GM18505 (cell line): ENCODE results near the gene SEMA3B.
"Not testable (repeated sequence)": the region's sequence is repeated elsewhere in the genome, so short reads cannot be mapped to it uniquely, and the experiment has no call there.

Source experiments
- ATAC-seq: cut with Tn5 transposase; IDR thresholded peaks from one replicate; pipeline ENCODE4 v1.9.1; 2021; ENCODE audit not compliant: unreplicated experiment
- POLR2A ChIP-seq: IDR thresholded peaks from 4 replicates; pipeline ENCODE4 v1.6.1; 2011; ENCODE audit warnings: borderline replicate concordance; ENCODE audit not compliant: insufficient read depth, insufficient read length; ENCODE audit errors: extremely low read depth

The SEMA3B gene

GRCh38 chr3:50267280-50267913, 1.6 kb upstream of the SEMA3B start:
- ATAC-seq: no peak
- no peak for TF ChIP-seq POLR2A

GRCh38 chr3:50268276-50268675, 671 bp upstream of the SEMA3B start:
- no peak for TF ChIP-seq POLR2A
- no peak for ATAC-seq

GRCh38 chr3:50269460-50269859, 513 bp downstream of the SEMA3B start:
- ATAC-seq: no peak
- no peak for TF ChIP-seq POLR2A

- no peak for ATAC-seq
- TF ChIP-seq POLR2A: no peak
Observed at GRCh38 chr3:50269977-50270413, 1.0 kb downstream of the SEMA3B start.

GRCh38 chr3:50270422-50271224, 1.7 kb downstream of the SEMA3B start:
- no peak for TF ChIP-seq POLR2A
- no peak for ATAC-seq

GRCh38 chr3:50271314-50271936, 2.5 kb downstream of the SEMA3B start:
- no peak for ATAC-seq
- TF ChIP-seq POLR2A: no peak

GRCh38 chr3:50272538-50272910, 3.6 kb downstream of the SEMA3B start:
- ATAC-seq: not testable (repeated sequence)

- ATAC-seq: peak; percentile 70
- TF ChIP-seq POLR2A: no peak
Observed at GRCh38 chr3:50272911-50273688, 4.2 kb downstream of the SEMA3B start.

- no peak for ATAC-seq
- TF ChIP-seq POLR2A: no peak
Observed at GRCh38 chr3:50273689-50274065, 4.7 kb downstream of the SEMA3B start.

- no peak for TF ChIP-seq POLR2A
- no peak for ATAC-seq
Observed at GRCh38 chr3:50274371-50275104, 5.6 kb downstream of the SEMA3B start.

- no peak for TF ChIP-seq POLR2A
- ATAC-seq: no peak
Observed at GRCh38 chr3:50275141-50275995, 6.4 kb downstream of the SEMA3B start.

GRCh38 chr3:50275996-50276761, 7.2 kb downstream of the SEMA3B start:
- no peak for ATAC-seq
- no peak for TF ChIP-seq POLR2A

GRCh38 chr3:50276762-50277101, 7.8 kb downstream of the SEMA3B start:
- ATAC-seq: no peak
- TF ChIP-seq POLR2A: no peak
